ENCODE data around the gene SLC46A1. TPM values are rescaled to one million over a fixed set of nuclear protein-coding genes. Genes with fewer than 3 reads are reported as not detected.

The SLC46A1 gene
- total and polyA plus RNA-seq, 9 of the 15 experiments (the other 6 are each of a cell fraction or from before 2014, with no cell fraction given), result 0.24 to 5.5 (median 3.1) TPM

GRCh38 chr17:28370035-28370743, 35.8 kb downstream of the SLC46A1 start, which contains the start of gene VTN (continued):
- TF ChIP-seq REST (IDR thresholded peaks at IDR 0.05; ENCODE audit: borderline replicate concordance) (no peak), REST (CRISPR knock-in tag; IDR thresholded peaks at IDR 0.05; ENCODE audit: low read depth) (no peak), NELFE (IDR thresholded peaks at IDR 0.05; ENCODE audit: insufficient read depth, insufficient read length) (no peak), ATF7 (IDR thresholded peaks at IDR 0.05) (peak; percentile 78), XRCC5 (IDR thresholded peaks at IDR 0.05; ENCODE audit: low read depth, low read length) (0 out of 2 replicates have a peak, but pooled peaks have one; percentile 13), ZNF518B (CRISPR knock-in tag; IDR thresholded peaks at IDR 0.05) (no peak), SMARCE1 (IDR thresholded peaks at IDR 0.05) (0 out of 2 replicates have a peak, but pooled peaks have one; percentile 38), NR2F6 (CRISPR knock-in tag; IDR thresholded peaks at IDR 0.05) (no peak), ZKSCAN1 (IDR thresholded peaks at IDR 0.05; ENCODE audit: low read depth, low read length) (no peak), ATF3 (IDR thresholded peaks at IDR 0.05) (peak; percentile 46; the same call in 1 of the 2 replicates), ATF3 (CRISPR knock-in tag; conservative IDR thresholded peaks at IDR 0.05) (no peak), ZNF197 (CRISPR knock-in tag; IDR thresholded peaks at IDR 0.05; ENCODE audit: low read depth) (no peak)
- TF ChIP-seq, protein P1, sequence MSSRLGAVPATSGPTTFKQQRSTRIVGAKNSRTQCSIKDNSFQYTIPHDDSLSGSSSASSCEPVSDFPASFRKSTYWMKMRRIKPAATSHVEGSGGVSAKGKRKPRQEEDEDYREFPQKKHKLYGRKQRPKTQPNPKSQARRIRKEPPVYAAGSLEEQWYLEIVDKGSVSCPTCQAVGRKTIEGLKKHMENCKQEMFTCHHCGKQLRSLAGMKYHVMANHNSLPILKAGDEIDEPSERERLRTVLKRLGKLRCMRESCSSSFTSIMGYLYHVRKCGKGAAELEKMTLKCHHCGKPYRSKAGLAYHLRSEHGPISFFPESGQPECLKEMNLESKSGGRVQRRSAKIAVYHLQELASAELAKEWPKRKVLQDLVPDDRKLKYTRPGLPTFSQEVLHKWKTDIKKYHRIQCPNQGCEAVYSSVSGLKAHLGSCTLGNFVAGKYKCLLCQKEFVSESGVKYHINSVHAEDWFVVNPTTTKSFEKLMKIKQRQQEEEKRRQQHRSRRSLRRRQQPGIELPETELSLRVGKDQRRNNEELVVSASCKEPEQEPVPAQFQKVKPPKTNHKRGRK (tag; IDR thresholded peaks at IDR 0.05), result no peak

All from K562 (cell line).